ENCODE measurements around the gene LZIC.

Gene LZIC

DNA sequence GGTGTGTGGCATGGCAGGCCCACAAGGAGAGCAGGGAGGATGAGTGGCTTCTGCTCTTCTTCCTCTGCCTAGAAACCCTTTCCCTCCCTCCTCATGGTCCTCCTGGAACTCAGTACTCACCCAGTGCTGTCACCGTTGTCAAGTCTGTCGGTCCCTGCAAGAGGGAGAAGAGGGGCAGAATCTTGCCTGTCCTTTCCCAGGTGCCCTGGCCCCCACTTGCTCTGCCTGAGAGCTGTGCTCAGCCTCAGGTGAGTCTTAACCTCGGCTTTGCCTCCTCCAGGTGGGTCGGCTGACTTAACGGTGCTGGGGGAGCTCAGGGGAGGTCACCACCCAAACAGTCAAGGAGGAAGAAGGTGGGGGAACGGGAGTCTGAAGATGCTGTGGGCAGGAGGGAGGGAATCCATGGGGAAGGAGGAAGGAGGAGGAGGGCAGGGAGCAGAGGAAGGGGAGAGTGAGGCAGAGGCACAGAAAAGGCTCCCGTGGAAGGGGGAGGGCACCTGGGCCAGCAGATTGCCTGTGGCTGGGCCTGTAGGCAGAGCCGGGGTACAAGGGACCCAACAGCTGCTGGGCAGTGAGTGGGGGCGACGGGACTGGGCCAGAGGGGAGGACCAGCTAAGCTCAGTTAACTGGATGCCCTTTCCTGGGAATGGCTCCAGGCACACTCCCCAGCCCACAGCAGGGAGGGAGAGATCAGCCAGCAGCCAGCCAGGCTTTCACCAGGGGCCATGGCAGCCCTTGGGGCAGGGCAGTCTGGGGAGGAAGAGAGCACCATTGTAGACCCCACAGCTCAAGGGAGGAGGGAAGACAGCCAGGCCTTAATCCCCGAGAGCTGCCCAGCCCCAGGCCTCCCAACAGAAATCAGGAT, 59.4 kb downstream of the LZIC start:
- DNase-seq: no peak

DNA sequence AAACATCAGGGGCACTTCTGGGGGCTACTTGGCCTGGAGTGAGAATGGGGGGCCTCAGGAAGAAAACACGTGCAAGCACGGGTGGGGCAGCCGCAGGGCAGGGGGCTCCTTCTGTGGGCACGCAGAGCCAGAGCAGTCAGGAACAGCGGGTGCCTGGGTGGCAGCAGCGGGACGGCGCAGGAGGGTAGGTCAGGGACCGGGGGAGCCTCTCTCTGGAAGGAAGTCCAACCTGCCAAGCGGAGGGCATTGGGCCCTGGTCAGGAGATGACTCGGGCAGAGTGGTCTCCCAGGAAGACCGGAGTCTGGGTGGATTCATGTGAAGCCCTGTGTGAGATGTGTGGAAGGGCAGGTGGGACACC, 60.3 kb downstream of the LZIC start:
- no peak for DNase-seq

DNA sequence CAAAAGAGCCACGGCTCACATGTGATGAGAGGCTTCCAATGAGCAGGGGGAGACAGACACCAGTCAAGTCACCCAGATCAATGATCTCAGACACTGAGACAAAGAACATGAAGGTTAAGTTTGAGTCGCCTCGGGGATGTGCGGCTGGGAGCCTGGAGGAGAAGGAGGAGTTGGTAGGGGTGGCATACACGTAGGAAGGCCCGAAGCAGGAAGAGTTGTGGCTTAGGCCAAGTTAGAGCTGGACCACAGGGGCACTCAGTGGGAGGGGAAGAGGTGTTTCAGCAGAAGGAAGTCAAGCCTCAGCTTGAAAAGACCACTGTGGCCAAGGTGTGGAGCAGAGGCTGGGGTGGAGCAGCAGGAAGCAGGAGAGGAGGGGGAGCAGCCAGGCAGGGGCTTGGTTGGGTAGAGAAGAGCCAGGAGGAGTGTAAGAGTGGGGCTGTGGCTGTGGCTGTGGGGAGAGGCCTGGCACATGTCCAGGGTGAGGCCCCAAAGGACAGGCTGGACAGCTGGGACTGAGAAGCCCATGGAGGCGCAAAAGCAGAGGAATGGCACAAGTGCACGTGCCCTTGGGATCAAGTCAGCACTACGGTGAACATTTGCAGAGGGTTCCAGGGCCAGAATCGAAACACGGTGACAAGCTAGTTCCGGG, 60.8 kb downstream of the LZIC start:
- no peak for DNase-seq

DNA sequence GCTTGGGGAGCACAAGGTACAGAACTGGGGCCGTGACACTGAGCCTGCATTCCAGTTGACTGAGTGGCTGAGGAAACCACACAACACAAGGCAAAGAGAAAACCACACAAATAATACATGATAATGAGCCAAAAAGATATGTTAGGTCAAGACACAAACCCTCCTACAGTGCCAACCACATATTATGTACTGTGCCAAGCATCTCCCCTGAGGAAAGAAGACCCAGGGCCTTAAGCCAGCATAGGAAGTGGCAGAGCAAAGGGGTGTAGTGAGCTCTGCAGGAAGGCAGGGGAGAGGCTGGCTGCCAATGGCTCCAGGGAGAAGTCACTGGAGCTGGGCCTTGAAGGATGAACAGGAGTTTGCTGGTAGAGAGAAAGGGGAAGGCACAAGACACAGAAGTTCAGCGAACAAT, 61.3 kb downstream of the LZIC start:
- no peak for DNase-seq

All from COR-L47 (cell line).